ENCODE data around the gene AP1B1.

DNA sequence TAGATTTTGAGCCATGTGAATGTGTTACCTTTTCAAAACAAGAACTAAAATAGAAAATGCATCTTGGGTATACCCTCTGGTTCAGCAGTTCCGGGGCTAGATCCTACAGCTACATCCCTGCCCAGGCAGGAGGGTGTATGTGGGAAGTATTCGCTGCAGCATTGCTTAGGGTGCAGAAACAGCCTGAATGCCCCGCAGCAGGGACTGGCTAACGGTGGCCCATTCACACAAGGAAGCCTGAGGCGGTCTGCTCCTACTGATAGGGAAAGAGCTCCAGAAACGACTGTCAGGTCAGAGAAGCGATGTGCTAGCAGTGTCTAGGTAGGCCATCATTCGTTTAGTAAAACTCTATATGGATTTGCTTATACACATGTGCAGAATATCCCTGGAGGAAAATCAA is 63.0 kb downstream of the AP1B1 start:
- no peak for TF ChIP-seq POLR2A (IDR thresholded peaks at IDR 0.05)
- TF ChIP-seq CTCF (IDR thresholded peaks at IDR 0.05) = no peak
